HCT116 (cell line): ENCODE measurements around the gene DCK. TPM values are rescaled to one million over a fixed set of nuclear protein-coding genes. Genes with fewer than 3 reads are reported as not detected.

Experiments used
- ATAC-seq: fragments of 200-7000 bp; cut with Tn5 transposase; 2 replicates; pipeline ENCODE4 v1.9.1; 2020; ENCODE audit warnings: mild to moderate bottlenecking, moderate library complexity
- BruUV-seq: library from RNA; stranded (reverse); fragments of 400-500 nt; replicated peaks from 2 replicates; lab custom pipeline; 2021; lab: Mats Ljungman, UMichigan
- CTCF ChIA-PET: fragments of 300-600 bp; sonication (Branson Sonifier 250); formaldehyde crosslinking; loops from one replicate; lab custom pipeline; 2021; ENCODE audit warnings: antibody characterized with exemption; lab: Charles Lee
- POLR2A ChIA-PET: fragments of 300-600, 350-600 bp; sonication (Branson Sonifier 250); formaldehyde crosslinking; loops from one replicate; lab custom pipeline; 2021; ENCODE audit warnings: antibody characterized with exemption; lab: Charles Lee
- RAD21 ChIA-PET, 2 experiments: fragments of 300-600 bp; sonication (Branson Sonifier 250); formaldehyde crosslinking; loops; one replicate each; lab custom pipeline; 2023; ENCODE audit warnings: low total read pairs in 2 of 2; ENCODE audit not compliant: uncharacterized antibody in 2 of 2, unreplicated experiment in 2 of 2, low non-redundant PET in 1 of 2; lab: Charles Lee
- DNase-seq: peaks from one replicate; pipeline ENCODE4 v3.0.0-alpha.2; 2010; ENCODE audit warnings: low read depth, low spot score
- H2AFZ ChIP-seq: fragments of 200-600 bp; shearing (Covaris generic), sonication (generic); 2 replicates; pipeline ENCODE4 v1.6.1; 2017; ENCODE audit warnings: low read depth, mixed run types, mixed read lengths, antibody characterized with exemption, low read length; ENCODE audit not compliant: poor library complexity, severe bottlenecking
- H3K27ac ChIP-seq: 2 replicates; pipeline ENCODE4 v1.5.1; 2012; ENCODE audit warnings: low read depth, low read length
- H3K27me3 ChIP-seq: fragments of 200-600 bp; sonication (generic); 2 replicates; pipeline ENCODE4 v1.6.1; 2016; ENCODE audit warnings: mixed run types, low read length, mixed read lengths; ENCODE audit not compliant: insufficient read depth
- H3K36me3 ChIP-seq, 2 experiments: fragments of 200-500 bp in 1 of 2; fragments of 200-600 bp in 1 of 2; sonication (Bioruptor generic) in 1 of 2; sonication (generic) in 1 of 2; 2 replicates each; pipeline versions ENCODE4 v1.5.1 to v1.6.1; 2014 to 2016; ENCODE audit warnings: low read length in 2 of 2, inconsistent platforms in 1 of 2, mixed read lengths in 1 of 2, mixed run types in 1 of 2; ENCODE audit not compliant: insufficient read depth in 2 of 2, control insufficient read depth in 1 of 2
- H3K4me1 ChIP-seq, 2 experiments: fragments of 200-600 bp in 1 of 2; sonication (generic) in 1 of 2; 2 replicates each; pipeline versions ENCODE4 v1.5.1 to v1.6.1; 2012 to 2017; ENCODE audit warnings: low read length in 2 of 2, inconsistent platforms in 1 of 2, mild to moderate bottlenecking in 1 of 2, mixed read lengths in 1 of 2, mixed run types in 1 of 2, moderate library complexity in 1 of 2; ENCODE audit not compliant: insufficient read depth in 2 of 2, control insufficient read depth in 1 of 2
- H3K4me2 ChIP-seq: fragments of 200-600 bp; sonication (generic); 2 replicates; pipeline ENCODE4 v1.6.1; 2017; ENCODE audit warnings: mixed run types, low read length, mixed read lengths
- H3K4me3 ChIP-seq, 2 experiments: fragments of 200-600 bp in 1 of 2; sonication (generic) in 1 of 2; replicated peaks in 1 of 2; 2 replicates each; pipeline ENCODE4 v1.5.1; 2011 to 2016; ENCODE audit warnings: low read length in 2 of 2, control low read depth in 1 of 2, low read depth in 1 of 2, mild to moderate bottlenecking in 1 of 2, mixed read lengths in 1 of 2, mixed run types in 1 of 2
- H3K79me2 ChIP-seq: fragments of 200-600 bp; sonication (generic); 2 replicates; pipeline ENCODE4 v1.6.1; 2017; ENCODE audit warnings: mild to moderate bottlenecking, mixed run types, low read length, moderate library complexity, mixed read lengths; ENCODE audit not compliant: insufficient read depth
- H3K9ac ChIP-seq: fragments of 200-600 bp; sonication (generic); 2 replicates; pipeline ENCODE4 v1.6.1; 2016; ENCODE audit warnings: low read length, mixed read lengths
- H3K9me2 ChIP-seq: fragments of 200-600 bp; sonication (generic), shearing (Covaris generic); 2 replicates; pipeline ENCODE4 v1.6.1; 2017; ENCODE audit warnings: mixed run types, mild to moderate bottlenecking, moderate library complexity; ENCODE audit not compliant: insufficient read depth
- H3K9me3 ChIP-seq, 2 experiments: fragments of 200-500 bp in 1 of 2; fragments of 200-600 bp in 1 of 2; sonication (Bioruptor generic) in 1 of 2; sonication (generic) in 1 of 2; 2 replicates each; pipeline ENCODE4 v1.6.1; 2014 to 2017; ENCODE audit warnings: low read length in 2 of 2, mixed read lengths in 2 of 2, inconsistent platforms in 1 of 2, low read depth in 1 of 2, mild to moderate bottlenecking in 1 of 2, mixed run types in 1 of 2, moderate library complexity in 1 of 2; ENCODE audit not compliant: control insufficient read depth in 1 of 2, insufficient read depth in 1 of 2
- H4K20me1 ChIP-seq: fragments of 200-600 bp; sonication (generic), shearing (Covaris generic); 2 replicates; pipeline ENCODE4 v1.6.1; 2017; ENCODE audit warnings: mixed run types, mild to moderate bottlenecking, moderate library complexity; ENCODE audit not compliant: insufficient read depth
- CEBPB ChIP-seq: IDR thresholded peaks from 2 replicates; pipeline ENCODE4 v1.6.1; 2012; ENCODE audit warnings: low read depth
- EZH2 ChIP-seq: fragments of 200-600 bp; sonication (generic); IDR thresholded peaks from 2 replicates; pipeline ENCODE4 v1.6.1; 2017; ENCODE audit warnings: antibody characterized with exemption, mixed run types
- FOSL1 ChIP-seq: IDR thresholded peaks from 2 replicates; pipeline ENCODE4 v1.6.1; 2012; ENCODE audit warnings: low read depth
- JUND ChIP-seq: IDR thresholded peaks from 2 replicates; pipeline ENCODE4 v1.6.1; 2012
- POLR2A ChIP-seq: IDR thresholded peaks from 2 replicates; pipeline ENCODE4 v1.7.0; 2011; ENCODE audit warnings: borderline replicate concordance; ENCODE audit not compliant: insufficient read depth, insufficient read length; ENCODE audit errors: extremely low read depth
- RAD21 ChIP-seq: IDR thresholded peaks from 2 replicates; pipeline ENCODE4 v1.6.1; 2012; ENCODE audit warnings: low read depth, mild to moderate bottlenecking
- SIN3A ChIP-seq: IDR thresholded peaks from 2 replicates; pipeline ENCODE4 v1.6.1; 2012; ENCODE audit warnings: low read depth
- SP1 ChIP-seq: IDR thresholded peaks from 2 replicates; pipeline ENCODE4 v1.6.1; 2012; ENCODE audit warnings: low read depth
- SRF ChIP-seq: IDR thresholded peaks from 2 replicates; pipeline ENCODE4 v1.6.1; 2012; ENCODE audit warnings: low read depth
- YY1 ChIP-seq: IDR thresholded peaks from 2 replicates; pipeline ENCODE4 v1.6.1; 2011; ENCODE audit warnings: low read length, low read depth, moderate library complexity, mild to moderate bottlenecking; ENCODE audit not compliant: insufficient replicate concordance; ENCODE audit errors: extremely low read depth
- intact Hi-C: fragments of 100-400 bp; cut with micrococcal nuclease; formaldehyde crosslinking; loops from 2 replicates; pipeline ENCODE4 v1.10.0; 2022
- total RNA-seq: library from RNA; stranded (reverse); gene quantifications from one replicate; pipeline ENCODE4 v1.2.1, GENCODE V29; 2021; ENCODE audit not compliant: unreplicated experiment
- TF ChIP-seq, protein P1 (sequence below): IDR thresholded peaks from 2 replicates; pipeline ENCODE4 v1.6.1; 2012; ENCODE audit warnings: low read depth
- TF ChIP-seq, protein P2 (sequence below): IDR thresholded peaks from 2 replicates; pipeline ENCODE4 v1.6.1; 2012
- TF ChIP-seq, protein P3 (sequence below): IDR thresholded peaks from 2 replicates; pipeline ENCODE4 v1.6.1; 2012
- TF ChIP-seq, protein P4 (sequence below), 3 experiments: fragments of 200-600 bp in 1 of 3; sonication (generic) in 1 of 3; IDR thresholded peaks in 2 of 3; conservative IDR thresholded peaks in 1 of 3; 2 replicates each; pipeline ENCODE4 v1.5.1; 2012 to 2017; ENCODE audit warnings: low read depth in 2 of 3, low read length in 2 of 3, antibody characterized with exemption in 1 of 3, borderline replicate concordance in 1 of 3, control low read depth in 1 of 3, mild to moderate bottlenecking in 1 of 3, mixed read lengths in 1 of 3, mixed run types in 1 of 3, moderate library complexity in 1 of 3; ENCODE audit not compliant: insufficient read depth in 1 of 3

DCK gene
- total RNA-seq, 1 experiment from 2014 or later, result 23.0 TPM

DNA sequence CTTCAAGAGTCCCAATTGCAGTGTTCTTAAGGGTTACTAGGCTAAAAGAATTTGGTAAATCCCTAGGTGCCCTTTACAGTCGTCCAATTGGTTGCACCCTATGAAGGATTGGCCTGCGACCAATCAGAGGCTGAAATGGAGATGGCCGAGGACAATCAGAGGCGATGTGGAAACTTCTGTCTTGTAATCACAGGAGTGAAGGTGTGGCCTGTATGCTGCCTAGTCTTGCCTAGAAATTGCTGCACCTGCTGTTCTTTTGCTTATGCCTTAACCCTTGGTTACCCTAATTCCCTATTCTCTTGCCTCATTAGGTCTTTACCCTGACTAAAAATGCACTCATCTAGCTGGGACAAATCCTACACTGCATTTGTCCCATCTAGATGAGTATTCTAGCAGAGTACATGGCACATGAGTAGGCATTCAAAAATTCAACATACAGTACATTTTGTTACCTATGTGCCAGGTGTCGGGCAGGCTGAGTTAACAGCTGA is 1.0 kb upstream of the DCK start:
- H3K4me2 ChIP-seq, result peak overlapping the region; percentile 84
- H3K4me3 ChIP-seq, result peak overlapping the region; percentile 95
- H3K27ac ChIP-seq, result peak overlapping the region; percentile 62; the same call in 1 of the 2 replicates
- no peaks in the 10 kb centered on the region for H3K36me3 ChIP-seq
- no peak for TF ChIP-seq JUND
- TF ChIP-seq SP1, result 0 out of 2 replicates have a peak, but pooled peaks have one; percentile 21
- TF ChIP-seq, all 23 proteins: peak for 1
- POLR2A ChIA-PET, result interaction anchor here (1.3 to 2.0 kb wide), 2 partner anchors 14 to 18 kb away, joined by 3 to 8 read pairs; no protein-coding TSS in a partner anchor
- ATAC-seq, result no peak
- intact Hi-C loops, result loop anchor here (5.0 to 10.0 kb wide), 3 partner anchors 90 to 308 kb away; partner anchors contain the start of genes MOB1B and UTP3
- no peak overlapping the region for H2AFZ ChIP-seq
- CTCF ChIA-PET, result interaction anchor here (5.1 kb wide), 1 partner anchor 18 kb away, joined by 28 read pairs; no protein-coding TSS in a partner anchor
- no peaks in the 10 kb centered on the region for H3K9me2 ChIP-seq
- no peaks in the 10 kb centered on the region for H4K20me1 ChIP-seq
- H3K27me3 ChIP-seq, result no peaks in the 10 kb centered on the region
- no TSS peak for BruUV-seq
- peaks cover 39% of the 10 kb centered on the region for H3K79me2 ChIP-seq
- H3K9me3 ChIP-seq, result no peaks in the 10 kb centered on the region
- RAD21 ChIA-PET, result interaction anchor here in 1 of 2 experiments (0.7 kb wide), 1 partner anchor 17 kb away, joined by 3 read pairs; no protein-coding TSS in a partner anchor
- H3K9ac ChIP-seq, result peak overlapping the region; percentile 86
- H3K4me1 ChIP-seq, result peaks cover 0 to 20% of the 10 kb centered on the region in 2 experiments; a peak in 3 of 4 replicates
- DNase-seq, result peak; percentile 23

DNA sequence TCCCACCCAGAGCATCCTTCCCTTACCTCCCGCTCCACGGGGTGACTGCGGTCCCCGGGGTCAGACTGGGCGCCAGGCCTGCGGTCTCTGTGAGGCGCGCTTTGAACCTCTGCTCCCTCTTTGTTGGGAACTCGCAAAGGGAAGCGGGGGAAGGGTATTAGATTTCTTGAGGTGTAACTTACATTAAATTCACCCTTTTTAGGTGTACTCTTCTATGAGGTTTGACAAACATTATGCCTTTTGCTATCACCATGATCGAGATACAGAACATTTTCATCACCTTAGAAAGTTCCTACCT is 569 bp downstream of the DCK start:
- no peak overlapping the region for H2AFZ ChIP-seq
- TF ChIP-seq, protein P1, sequence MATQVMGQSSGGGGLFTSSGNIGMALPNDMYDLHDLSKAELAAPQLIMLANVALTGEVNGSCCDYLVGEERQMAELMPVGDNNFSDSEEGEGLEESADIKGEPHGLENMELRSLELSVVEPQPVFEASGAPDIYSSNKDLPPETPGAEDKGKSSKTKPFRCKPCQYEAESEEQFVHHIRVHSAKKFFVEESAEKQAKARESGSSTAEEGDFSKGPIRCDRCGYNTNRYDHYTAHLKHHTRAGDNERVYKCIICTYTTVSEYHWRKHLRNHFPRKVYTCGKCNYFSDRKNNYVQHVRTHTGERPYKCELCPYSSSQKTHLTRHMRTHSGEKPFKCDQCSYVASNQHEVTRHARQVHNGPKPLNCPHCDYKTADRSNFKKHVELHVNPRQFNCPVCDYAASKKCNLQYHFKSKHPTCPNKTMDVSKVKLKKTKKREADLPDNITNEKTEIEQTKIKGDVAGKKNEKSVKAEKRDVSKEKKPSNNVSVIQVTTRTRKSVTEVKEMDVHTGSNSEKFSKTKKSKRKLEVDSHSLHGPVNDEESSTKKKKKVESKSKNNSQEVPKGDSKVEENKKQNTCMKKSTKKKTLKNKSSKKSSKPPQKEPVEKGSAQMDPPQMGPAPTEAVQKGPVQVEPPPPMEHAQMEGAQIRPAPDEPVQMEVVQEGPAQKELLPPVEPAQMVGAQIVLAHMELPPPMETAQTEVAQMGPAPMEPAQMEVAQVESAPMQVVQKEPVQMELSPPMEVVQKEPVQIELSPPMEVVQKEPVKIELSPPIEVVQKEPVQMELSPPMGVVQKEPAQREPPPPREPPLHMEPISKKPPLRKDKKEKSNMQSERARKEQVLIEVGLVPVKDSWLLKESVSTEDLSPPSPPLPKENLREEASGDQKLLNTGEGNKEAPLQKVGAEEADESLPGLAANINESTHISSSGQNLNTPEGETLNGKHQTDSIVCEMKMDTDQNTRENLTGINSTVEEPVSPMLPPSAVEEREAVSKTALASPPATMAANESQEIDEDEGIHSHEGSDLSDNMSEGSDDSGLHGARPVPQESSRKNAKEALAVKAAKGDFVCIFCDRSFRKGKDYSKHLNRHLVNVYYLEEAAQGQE, result no peak
- TF ChIP-seq FOSL1 (no peak), SRF (no peak), JUND (no peak), POLR2A (no peak), RAD21 (no peak), EZH2 (no peak), CEBPB (no peak), YY1 (no peak), SIN3A (no peak)
- TF ChIP-seq, protein P2, sequence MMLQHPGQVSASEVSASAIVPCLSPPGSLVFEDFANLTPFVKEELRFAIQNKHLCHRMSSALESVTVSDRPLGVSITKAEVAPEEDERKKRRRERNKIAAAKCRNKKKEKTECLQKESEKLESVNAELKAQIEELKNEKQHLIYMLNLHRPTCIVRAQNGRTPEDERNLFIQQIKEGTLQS, result no peak
- TF ChIP-seq, protein P3, sequence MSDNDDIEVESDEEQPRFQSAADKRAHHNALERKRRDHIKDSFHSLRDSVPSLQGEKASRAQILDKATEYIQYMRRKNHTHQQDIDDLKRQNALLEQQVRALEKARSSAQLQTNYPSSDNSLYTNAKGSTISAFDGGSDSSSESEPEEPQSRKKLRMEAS, result no peak
- TF ChIP-seq, protein P4, sequence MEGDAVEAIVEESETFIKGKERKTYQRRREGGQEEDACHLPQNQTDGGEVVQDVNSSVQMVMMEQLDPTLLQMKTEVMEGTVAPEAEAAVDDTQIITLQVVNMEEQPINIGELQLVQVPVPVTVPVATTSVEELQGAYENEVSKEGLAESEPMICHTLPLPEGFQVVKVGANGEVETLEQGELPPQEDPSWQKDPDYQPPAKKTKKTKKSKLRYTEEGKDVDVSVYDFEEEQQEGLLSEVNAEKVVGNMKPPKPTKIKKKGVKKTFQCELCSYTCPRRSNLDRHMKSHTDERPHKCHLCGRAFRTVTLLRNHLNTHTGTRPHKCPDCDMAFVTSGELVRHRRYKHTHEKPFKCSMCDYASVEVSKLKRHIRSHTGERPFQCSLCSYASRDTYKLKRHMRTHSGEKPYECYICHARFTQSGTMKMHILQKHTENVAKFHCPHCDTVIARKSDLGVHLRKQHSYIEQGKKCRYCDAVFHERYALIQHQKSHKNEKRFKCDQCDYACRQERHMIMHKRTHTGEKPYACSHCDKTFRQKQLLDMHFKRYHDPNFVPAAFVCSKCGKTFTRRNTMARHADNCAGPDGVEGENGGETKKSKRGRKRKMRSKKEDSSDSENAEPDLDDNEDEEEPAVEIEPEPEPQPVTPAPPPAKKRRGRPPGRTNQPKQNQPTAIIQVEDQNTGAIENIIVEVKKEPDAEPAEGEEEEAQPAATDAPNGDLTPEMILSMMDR (IDR thresholded peaks at IDR 0.05 in 2 of 3, conservative IDR thresholded peaks at IDR 0.05 in 1 of 3; ENCODE audit: borderline replicate concordance in 1 of 3, insufficient read depth in 1 of 3, low read depth in 2 of 3, low read length in 2 of 3), result no peak

More for the DNA sequence above, 569 bp downstream of the DCK start:
- Histone ChIP-seq H3K4me1 (peaks cover 0 to 20% of the 10 kb centered on the region in 2 experiments; a peak in 3 of 4 replicates), H4K20me1 (no peaks in the 10 kb centered on the region), H3K9me2 (no peaks in the 10 kb centered on the region), H3K9ac (peak overlapping the region; percentile 86), H3K36me3 (peaks cover 2 to 10% of the 10 kb centered on the region in 2 experiments; a peak in 1 of 4 replicates), H3K27ac (peak overlapping the region; percentile 62), H3K79me2 (peaks cover 49% of the 10 kb centered on the region), H3K4me2 (peak overlapping the region; percentile 84), H3K9me3 (no peaks in the 10 kb centered on the region), H3K27me3 (no peaks in the 10 kb centered on the region), H3K4me3 (peak overlapping the region; percentile 95)
- no peak for DNase-seq
- ChIA-PET CTCF (interaction anchor here (5.1 kb wide), 1 partner anchor 16 kb away, joined by 28 read pairs; no protein-coding TSS in a partner anchor), POLR2A (interaction anchor here (0.8 to 2.0 kb wide), 3 partner anchors 13 to 288 kb away, joined by 3 to 8 read pairs (median 3); no protein-coding TSS in a partner anchor), RAD21 (interaction anchor here in 1 of 2 experiments (1.1 kb wide), 1 partner anchor 393 kb away, joined by 3 read pairs; no protein-coding TSS in a partner anchor)
- ATAC-seq, result peak; percentile 28; the same call in 1 of the 2 replicates
- BruUV-seq, result no TSS peak
- intact Hi-C loops, result loop anchor here (5.0 to 10.0 kb wide), 3 partner anchors 92 to 309 kb away; partner anchors contain the start of genes MOB1B and UTP3
